Measurements from ENCODE around the gene KLHDC3. TPM values are rescaled to one million over a fixed set of nuclear protein-coding genes. Genes with fewer than 3 reads are reported as not detected.

KLHDC3 gene
- total and polyA plus RNA-seq, 2 of the 8 experiments (the other 6 are each of a cell fraction or from before 2014, with no cell fraction given): 181 to 203 TPM

- TF ChIP-seq SIN3A (conservative IDR thresholded peaks at IDR 0.05 in 1 of 2, IDR thresholded peaks at IDR 0.05 in 1 of 2; ENCODE audit: low read depth in 1 of 2, low read length in 2 of 2): peak in 1 of 2 experiments; percentile 73; a peak in 2 of 4 replicates
- no peak for TF ChIP-seq CHD7 (IDR thresholded peaks at IDR 0.05; ENCODE audit: insufficient replicate concordance, low read length)
- peak; percentile 16; the same call in 1 of the 2 replicates for TF ChIP-seq POLR2AphosphoS5 (IDR thresholded peaks at IDR 0.05; ENCODE audit: low read depth, low read length)
- 0 out of 2 replicates have a peak, but pooled peaks have one; percentile 33 for TF ChIP-seq RBBP5 (IDR thresholded peaks at IDR 0.05; ENCODE audit: borderline replicate concordance, low read depth, low read length)
These were observed 7.4 kb downstream of the KLHDC3 start, which contains the start of gene RRP36 (continued) for GRCh38 chr6:43021270-43022047.

Data from H1 (cell line).